ENCODE results near the gene TLL1. TPM values are rescaled to one million over a fixed set of nuclear protein-coding genes. Genes with fewer than 3 reads are reported as not detected.

The TLL1 gene
- total RNA-seq, 1 donor from 2014 or later = 7.9 TPM

- DNase-seq (ENCODE audit: low read depth) = peak; percentile 37
- TF ChIP-seq, protein P1, sequence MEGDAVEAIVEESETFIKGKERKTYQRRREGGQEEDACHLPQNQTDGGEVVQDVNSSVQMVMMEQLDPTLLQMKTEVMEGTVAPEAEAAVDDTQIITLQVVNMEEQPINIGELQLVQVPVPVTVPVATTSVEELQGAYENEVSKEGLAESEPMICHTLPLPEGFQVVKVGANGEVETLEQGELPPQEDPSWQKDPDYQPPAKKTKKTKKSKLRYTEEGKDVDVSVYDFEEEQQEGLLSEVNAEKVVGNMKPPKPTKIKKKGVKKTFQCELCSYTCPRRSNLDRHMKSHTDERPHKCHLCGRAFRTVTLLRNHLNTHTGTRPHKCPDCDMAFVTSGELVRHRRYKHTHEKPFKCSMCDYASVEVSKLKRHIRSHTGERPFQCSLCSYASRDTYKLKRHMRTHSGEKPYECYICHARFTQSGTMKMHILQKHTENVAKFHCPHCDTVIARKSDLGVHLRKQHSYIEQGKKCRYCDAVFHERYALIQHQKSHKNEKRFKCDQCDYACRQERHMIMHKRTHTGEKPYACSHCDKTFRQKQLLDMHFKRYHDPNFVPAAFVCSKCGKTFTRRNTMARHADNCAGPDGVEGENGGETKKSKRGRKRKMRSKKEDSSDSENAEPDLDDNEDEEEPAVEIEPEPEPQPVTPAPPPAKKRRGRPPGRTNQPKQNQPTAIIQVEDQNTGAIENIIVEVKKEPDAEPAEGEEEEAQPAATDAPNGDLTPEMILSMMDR (IDR thresholded peaks at IDR 0.05; ENCODE audit: insufficient read depth, low read length, poor library complexity, severe bottlenecking) = no peak
These were observed 1.8 kb downstream of the TLL1 start for GRCh38 chr4:165874791-165875371.

GRCh38 chr4:165875446-165875845, 2.4 kb downstream of the TLL1 start:
- TF ChIP-seq, protein P1 (IDR thresholded peaks at IDR 0.05; ENCODE audit: insufficient read depth, low read length, poor library complexity, severe bottlenecking) = no peak
- Histone ChIP-seq H3K4me3 (ENCODE audit: low read depth, low read length) (peak overlapping the region; percentile 75), H3K36me3 (ENCODE audit: control insufficient read depth, insufficient read depth, low read length) (no peaks in the 10 kb centered on the region), H3K27me3 (ENCODE audit: control insufficient read depth, insufficient read depth, low read length) (no peaks in the 10 kb centered on the region)
- DNase-seq (ENCODE audit: low read depth) = no peak

More at GRCh38 chr4:165874791-165875371, 1.8 kb downstream of the TLL1 start:
- Histone ChIP-seq H3K27me3 (ENCODE audit: control insufficient read depth, insufficient read depth, low read length) (no peaks in the 10 kb centered on the region), H3K4me3 (ENCODE audit: low read depth, low read length) (peak overlapping the region; percentile 75), H3K36me3 (ENCODE audit: control insufficient read depth, insufficient read depth, low read length) (no peaks in the 10 kb centered on the region)

GRCh38 chr4:165877286-165877685, 4.2 kb downstream of the TLL1 start:
- TF ChIP-seq, protein P1 (IDR thresholded peaks at IDR 0.05; ENCODE audit: insufficient read depth, low read length, poor library complexity, severe bottlenecking) = no peak

GRCh38 chr4:165879641-165880040, 6.6 kb downstream of the TLL1 start:
- DNase-seq (ENCODE audit: low read depth) = no peak
- no peak overlapping the region for H3K4me3 ChIP-seq (ENCODE audit: low read depth, low read length)
- no peaks in the 10 kb centered on the region for H3K36me3 ChIP-seq (ENCODE audit: control insufficient read depth, insufficient read depth, low read length)
- H3K27me3 ChIP-seq (ENCODE audit: control insufficient read depth, insufficient read depth, low read length) = no peaks in the 10 kb centered on the region
- TF ChIP-seq, protein P1 (IDR thresholded peaks at IDR 0.05; ENCODE audit: insufficient read depth, low read length, poor library complexity, severe bottlenecking) = no peak

More at GRCh38 chr4:165877286-165877685, 4.2 kb downstream of the TLL1 start:
- H3K36me3 ChIP-seq (ENCODE audit: control insufficient read depth, insufficient read depth, low read length) = no peaks in the 10 kb centered on the region
- DNase-seq (ENCODE audit: low read depth) = no peak
- no peak overlapping the region for H3K4me3 ChIP-seq (ENCODE audit: low read depth, low read length)
- no peaks in the 10 kb centered on the region for H3K27me3 ChIP-seq (ENCODE audit: control insufficient read depth, insufficient read depth, low read length)

- Histone ChIP-seq H3K4me3 (ENCODE audit: low read depth, low read length) (no peak overlapping the region), H3K27me3 (ENCODE audit: control insufficient read depth, insufficient read depth, low read length) (no peaks in the 10 kb centered on the region), H3K36me3 (ENCODE audit: control insufficient read depth, insufficient read depth, low read length) (no peaks in the 10 kb centered on the region)
- TF ChIP-seq, protein P1 (IDR thresholded peaks at IDR 0.05; ENCODE audit: insufficient read depth, low read length, poor library complexity, severe bottlenecking) = no peak
- DNase-seq (ENCODE audit: low read depth) = no peak
These were observed 21.1 kb downstream of the TLL1 start for GRCh38 chr4:165894159-165894558.

All from kidney epithelial cell (primary cell).